GM18507 (cell line): ENCODE results near the gene LARGE1.

Experiments
- DNase-seq: peaks from one replicate; pipeline ENCODE4 v3.0.0; 2011; ENCODE audit warnings: low read depth; ENCODE audit not compliant: insufficient read length; ENCODE audit errors: extremely low spot score
- FAIRE-seq: peaks from 2 replicates; lab custom pipeline; 2011; peaks lifted over from hg19 to GRCh38; lab: Jason Lieb, UNC

The LARGE1 gene

DNA sequence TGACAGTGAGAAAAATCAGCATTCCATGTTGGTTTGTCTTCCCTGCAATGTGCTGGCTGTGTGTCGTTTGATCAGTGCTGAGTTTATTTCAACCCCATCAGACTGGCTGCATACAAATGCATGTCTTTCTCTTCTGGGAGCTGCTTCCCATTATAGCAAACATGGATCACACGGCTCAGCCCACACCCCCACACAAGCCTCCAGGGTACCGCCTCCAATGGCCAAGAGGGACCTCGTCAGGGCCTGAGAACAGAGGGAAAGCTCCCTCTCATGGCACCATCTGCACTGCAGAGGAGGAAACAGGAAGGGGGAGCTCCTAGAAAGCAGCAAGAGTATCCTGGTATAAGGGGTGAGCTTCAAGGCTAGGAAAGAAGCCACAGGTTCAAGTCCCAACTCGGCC, 214.2 kb downstream of the LARGE1 start:
- no peak for DNase-seq

DNA sequence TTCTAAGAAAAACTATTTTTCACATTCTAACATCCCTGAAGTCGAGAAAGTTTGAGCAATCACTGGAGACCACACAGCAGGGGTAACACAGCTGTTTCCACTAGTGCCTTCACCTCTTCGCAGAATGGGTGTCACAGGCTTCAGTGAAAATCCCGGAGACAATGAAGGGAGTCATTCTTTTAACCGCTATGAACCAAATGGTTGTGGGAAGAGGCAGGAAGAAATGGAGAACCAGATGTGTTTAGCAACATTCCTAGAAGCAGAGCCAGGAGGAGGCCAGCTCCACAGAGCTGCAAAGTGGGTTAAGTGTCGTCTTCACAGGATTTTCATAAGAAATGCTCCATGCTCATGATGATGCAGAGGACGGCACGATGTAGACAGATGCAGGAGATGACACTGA, 221.1 kb downstream of the LARGE1 start:
- FAIRE-seq (no peak), DNase-seq (no peak)

More for the DNA sequence above, 214.2 kb downstream of the LARGE1 start:
- FAIRE-seq = no peak

DNA sequence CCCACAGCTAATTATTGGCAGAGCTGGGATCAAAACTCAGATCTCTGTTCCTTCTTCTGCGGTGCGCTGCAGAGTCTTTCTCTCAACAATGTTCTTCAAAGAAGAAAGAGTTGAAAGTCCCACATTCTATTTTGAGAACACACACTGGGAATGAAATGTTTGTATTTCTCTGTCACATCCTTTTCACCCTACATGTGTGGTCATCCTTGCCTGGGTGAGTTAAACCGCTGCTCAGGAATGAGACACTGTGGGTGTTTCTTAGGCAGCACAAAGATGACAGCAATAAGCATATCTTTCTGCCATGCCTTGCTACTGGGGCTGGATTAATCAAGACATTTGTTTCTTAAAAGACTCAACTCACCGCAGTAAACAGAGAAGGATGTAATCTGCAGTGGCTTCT, 222.6 kb downstream of the LARGE1 start:
- DNase-seq = no peak
- FAIRE-seq = no peak

DNA sequence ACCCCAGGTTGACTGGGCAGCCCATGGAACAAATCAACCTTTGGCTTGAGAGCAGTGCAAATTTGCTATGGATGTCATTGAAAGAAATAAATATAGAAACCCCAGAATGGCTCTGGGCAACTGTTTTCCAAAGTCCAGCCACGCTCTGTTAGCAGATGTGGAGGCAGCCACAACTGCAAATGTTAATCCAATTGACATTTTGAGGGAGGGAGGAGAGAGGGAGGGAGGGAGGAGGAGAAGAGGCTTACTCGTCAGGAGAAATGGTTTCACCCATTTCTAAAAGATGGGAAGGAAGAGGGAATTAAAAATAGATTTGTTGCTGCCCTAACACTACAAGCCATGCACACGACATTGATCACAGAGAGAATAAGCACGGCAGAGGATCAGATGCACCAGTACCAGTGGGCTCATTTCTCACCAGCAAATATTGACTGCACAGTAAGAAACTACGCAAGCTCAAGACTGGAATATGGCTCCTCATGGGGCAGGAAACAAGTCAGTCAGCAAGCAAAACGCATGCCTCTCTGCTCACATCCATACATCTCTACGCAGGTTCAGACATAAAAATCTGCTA, 229.1 kb downstream of the LARGE1 start:
- no peak for DNase-seq
- FAIRE-seq = no peak

DNA sequence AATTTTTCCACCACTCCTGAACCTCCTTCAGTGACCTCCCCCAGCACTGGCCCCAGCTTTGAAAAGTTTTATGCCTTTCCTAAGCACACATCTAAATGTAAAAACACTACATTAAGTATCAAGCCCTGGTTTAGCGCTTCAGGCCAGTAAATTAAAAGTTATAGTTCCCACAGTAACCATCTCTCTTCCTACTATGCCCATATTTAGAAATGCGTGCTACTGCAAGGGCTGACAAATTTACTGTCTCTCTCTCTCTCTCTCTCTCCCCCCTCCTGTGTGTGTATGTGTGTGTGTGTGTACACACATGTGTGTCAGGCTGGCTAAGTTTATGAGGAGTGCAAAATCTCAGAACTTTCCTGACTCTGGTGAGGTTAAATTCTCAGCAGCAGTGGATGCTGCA, 231.4 kb downstream of the LARGE1 start:
- FAIRE-seq (no peak), DNase-seq (no peak)

DNA sequence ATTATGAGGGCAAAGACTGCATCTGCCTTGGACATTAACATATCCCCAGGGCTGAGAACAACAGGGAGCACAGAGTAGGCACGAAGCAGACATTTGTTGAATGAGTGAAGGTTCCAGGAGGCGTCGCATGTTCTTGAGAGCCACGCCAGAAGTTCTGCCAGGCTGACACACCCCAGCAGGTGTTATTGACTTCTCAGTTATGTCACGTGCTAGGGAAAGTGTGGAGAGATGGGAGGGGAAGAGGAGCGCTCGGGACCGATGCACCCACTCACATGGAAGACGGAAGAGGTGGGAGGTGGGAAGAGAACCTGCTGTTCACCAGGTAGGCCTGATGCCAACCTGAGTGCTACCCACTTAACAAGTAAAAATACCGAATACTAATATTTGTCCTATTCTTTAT, 232.8 kb downstream of the LARGE1 start:
- FAIRE-seq (no peak), DNase-seq (no peak)

DNA sequence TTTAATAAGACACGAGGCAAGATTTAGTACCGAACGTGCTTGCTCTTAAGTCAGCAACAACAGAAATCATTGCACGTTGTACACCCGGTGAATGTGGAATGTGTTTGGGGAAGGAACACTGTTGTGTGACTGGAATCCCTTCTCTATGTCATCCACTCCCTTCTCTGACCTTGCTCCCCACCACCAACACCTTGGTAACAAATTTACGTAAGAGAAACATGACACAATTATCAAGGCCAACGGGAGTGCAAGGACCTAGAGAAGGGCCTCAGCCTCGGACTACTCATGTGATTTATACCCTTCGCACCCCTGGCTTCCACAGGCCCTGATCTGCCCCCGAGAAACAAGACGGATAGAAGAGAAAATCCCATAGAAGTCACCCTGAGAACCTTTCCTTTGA, 236.2 kb downstream of the LARGE1 start:
- no peak for FAIRE-seq
- no peak for DNase-seq

DNA sequence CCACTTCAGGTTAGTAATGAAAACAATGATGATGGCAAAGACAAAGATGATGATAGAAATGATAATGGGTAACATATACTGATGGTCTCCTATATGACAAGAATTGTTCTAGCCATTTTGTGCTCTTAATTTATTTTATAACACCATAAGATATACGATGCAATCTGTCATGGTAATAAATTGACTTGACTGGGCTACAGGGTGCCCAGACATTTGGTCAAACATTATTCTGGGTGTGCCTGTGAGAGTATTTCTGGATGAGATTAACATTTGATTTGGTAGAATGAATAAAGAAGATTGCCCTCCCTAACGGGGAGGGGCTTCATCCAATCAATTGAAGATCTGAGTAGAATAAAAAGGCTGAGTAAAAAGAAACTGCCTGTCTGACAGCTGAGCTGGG, 237.3 kb downstream of the LARGE1 start:
- FAIRE-seq = no peak
- DNase-seq = no peak

DNA sequence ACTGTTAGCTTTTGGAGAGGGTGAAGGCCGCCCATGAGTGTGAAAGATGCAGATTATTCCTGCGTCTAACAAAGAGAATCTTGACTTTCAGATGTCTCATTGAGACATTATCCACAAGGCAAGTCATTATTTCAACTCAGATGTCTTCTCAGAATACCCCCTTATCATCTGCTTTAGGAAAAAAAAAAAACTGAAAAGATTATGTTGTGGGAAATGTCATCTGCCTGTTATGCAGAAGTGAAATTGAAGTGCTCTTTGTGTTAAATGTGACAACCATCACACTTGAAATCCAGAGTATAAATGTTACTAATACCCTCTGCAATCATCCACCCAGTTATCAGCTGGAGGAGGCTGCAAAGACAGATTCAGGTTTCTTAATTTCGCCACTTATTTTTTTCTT, 239.6 kb downstream of the LARGE1 start:
- DNase-seq = no peak
- no peak for FAIRE-seq

DNA sequence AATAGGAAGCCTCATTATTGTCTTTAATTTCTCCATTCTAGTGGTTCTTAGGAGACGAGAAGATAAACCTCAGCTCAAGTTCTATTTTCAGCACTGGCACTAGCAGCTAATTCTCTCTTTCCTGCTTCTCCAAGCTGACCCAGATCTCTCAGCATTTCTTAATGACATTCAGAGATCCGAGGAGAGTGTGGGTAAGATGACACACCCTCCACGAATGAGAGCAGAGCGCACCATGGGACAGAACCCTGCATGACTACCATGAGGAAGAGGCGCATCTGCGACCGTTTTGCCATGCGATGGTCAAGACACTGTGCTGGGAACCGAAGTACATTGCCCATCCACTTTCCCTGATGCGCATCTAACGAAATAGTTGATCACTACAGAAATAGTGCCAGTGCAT, 241.8 kb downstream of the LARGE1 start:
- FAIRE-seq (no peak), DNase-seq (no peak)

DNA sequence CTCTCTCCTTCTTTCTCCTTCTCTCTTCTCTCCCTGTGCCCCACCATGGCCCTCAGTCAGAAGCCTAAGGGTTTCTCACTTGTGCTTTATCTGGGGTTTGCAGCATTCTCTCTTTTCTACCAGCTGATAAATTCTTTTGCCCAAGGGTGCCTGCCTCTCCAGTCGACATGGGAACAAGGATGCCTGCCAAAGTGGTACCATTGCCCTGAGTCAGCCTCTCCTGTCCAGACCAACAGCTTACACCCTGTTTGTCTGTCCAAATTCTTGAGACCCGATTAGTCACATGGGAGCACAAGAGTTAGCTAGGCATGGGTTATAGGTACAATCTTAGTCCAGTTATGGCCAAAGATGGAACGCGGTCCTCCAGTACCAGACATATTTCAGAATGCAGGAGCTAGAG, 242.7 kb downstream of the LARGE1 start:
- no peak for DNase-seq
- no peak for FAIRE-seq

DNA sequence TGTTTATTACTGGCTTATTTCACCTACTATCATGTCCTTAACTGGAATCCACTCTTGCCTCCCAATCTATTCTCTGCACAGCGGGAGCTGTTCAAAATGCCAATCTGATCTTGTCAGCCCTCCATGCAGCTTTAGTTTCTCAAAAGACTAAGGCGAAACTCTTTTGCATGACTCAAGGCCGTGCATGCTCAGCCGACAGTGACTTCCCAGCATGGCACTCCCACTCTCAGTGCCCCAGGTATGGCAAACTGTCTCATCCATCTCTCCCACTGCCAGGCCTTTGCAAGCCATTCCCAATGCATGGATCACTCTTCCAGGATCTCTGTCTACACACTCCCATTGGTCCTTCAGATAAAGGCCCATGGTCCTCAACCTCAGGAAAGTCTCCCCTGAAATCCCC, 245.9 kb downstream of the LARGE1 start:
- no peak for FAIRE-seq

DNA sequence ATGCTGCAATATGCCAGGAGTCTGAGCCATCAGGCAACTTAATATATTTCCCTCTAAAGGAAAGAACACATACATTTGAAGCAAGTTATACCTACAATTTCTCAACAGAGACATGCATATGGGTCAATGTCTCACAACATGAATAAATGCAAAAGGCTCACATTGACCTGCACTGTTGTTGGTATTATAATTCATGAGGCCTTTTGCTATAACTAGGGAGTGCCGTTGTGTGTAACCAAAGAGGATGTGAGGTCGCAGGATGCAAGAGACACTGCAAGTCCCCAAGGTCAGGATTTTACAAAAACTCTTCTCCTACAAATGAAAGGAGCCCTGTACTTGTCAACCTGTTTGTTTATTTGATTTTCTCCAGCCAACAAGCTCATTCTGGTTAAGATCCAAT, 250.5 kb downstream of the LARGE1 start:
- DNase-seq = no peak
- no peak for FAIRE-seq

More for the DNA sequence above, 245.9 kb downstream of the LARGE1 start:
- no peak for DNase-seq

DNA sequence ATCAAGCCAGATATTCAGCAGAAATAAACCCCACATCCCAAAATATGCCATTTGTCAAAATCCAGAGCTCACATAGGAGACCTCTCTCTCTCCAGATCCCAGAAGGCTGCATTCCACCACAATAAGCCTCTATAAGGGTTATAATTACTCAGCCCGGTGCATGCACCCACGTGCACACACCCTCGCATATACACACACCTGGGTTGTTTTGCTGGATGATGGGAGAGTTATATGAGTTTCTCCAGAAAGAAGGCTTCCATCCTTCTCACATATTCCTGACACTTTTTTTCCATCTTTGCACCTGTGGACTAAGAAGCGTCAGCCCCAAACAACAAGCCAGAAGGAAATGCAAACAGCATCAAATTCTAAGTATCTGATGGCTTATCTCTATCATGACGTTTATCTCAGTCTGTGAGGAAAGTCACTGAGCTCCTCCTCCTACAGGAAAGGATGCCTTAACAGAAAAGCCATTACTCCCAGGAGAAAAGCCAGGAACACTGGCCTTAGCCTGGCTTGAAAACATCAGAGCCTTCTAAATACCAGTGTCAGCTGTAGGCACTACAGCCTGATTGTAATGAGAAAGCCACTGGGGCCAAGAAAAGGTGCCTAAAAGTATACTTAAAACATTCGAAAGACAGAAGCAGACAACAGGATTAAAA, 253.2 kb downstream of the LARGE1 start:
- FAIRE-seq (no peak), DNase-seq (no peak)

DNA sequence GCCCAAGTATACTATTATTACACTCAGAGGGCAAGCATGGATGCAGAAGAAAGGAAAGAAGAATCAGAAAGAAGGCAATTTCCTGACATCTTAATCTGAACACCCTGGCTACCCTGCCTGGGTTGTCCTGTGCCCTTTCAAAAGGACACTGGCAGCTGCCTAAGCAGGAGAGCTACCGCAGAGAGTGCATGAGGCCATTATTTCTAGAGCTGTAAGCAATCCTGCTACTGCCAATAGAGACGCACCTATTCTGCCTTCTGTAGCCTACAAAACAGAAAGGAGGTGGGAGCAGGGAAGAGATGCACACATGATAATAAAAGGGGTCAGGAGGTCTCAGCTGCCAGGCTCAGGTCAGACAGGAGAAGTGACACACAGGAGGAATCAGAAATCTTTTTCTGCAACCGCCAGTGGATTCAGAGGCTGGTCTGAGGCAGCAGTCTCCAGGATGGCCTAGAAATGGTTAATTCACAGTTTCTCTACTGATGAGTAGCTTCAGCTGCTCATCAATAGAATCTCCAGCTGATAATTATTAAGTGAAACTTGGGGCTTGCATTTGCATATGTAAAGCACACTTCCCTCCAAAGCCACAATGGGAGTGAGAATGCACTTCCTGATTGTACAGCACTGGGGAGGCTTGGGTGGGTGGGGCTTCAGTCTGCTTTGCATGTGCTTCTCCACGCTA, 253.9 kb downstream of the LARGE1 start:
- FAIRE-seq = peak; percentile 87

DNA sequence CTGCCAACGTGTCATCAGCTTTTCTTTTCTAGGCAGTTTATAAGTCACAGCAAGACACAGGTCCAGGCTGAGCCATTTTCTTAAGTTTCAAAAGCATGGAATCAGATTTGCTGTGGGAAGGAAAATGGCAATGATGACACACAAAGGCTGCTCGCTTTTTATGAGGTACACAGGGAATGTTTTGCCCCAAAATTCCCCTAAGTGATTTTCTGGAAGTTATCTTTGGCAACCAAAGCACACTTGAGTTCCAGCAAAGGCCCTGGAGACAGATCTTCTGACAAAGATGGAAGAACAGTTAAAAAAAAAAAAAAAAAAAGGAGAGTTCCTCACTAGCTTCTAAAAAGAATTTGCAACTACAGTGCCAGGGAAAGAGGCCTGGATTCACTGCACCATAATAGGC, 260.8 kb downstream of the LARGE1 start:
- FAIRE-seq (no peak), DNase-seq (no peak)

More for the DNA sequence above, 253.9 kb downstream of the LARGE1 start:
- peak; percentile 3 for DNase-seq

DNA sequence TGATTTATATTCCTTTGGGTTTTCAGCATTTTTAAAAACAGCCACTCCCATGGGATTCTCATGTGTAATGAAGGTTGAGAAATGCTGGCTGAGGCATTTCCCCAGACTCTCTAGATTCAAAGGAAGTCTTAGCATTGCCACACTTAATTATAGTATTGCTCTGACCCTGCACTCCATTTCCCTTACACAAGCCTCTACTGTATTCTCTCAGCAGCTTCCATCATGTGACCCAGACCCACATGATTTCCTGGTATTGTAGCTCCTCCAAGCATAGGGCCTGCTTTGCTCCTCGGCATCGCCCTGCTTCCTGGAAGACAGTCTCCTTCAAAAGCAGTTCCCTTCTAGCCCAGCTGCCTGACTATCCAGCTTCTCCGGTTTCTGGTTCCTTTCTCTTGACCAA, 261.5 kb downstream of the LARGE1 start:
- FAIRE-seq (no peak), DNase-seq (no peak)

DNA sequence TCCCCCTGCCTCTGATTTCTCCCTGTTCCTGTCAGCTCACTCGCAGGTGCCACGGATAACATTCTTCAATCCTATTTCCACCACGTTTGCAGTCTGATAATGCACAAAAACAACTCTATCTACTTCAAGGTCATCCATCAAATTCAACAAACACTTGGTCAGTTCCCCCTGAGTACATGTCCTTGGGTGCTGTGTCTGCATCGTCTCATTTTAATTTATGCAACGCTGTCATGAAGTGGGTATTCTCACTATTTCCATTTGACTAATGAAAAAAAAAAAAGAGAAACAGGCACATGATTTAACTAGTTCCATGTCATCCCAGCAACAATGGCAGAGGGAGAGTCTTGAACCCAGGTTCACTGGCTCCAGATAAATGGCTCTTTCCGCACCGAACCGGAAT, 262.6 kb downstream of the LARGE1 start:
- DNase-seq = no peak
- no peak for FAIRE-seq

DNA sequence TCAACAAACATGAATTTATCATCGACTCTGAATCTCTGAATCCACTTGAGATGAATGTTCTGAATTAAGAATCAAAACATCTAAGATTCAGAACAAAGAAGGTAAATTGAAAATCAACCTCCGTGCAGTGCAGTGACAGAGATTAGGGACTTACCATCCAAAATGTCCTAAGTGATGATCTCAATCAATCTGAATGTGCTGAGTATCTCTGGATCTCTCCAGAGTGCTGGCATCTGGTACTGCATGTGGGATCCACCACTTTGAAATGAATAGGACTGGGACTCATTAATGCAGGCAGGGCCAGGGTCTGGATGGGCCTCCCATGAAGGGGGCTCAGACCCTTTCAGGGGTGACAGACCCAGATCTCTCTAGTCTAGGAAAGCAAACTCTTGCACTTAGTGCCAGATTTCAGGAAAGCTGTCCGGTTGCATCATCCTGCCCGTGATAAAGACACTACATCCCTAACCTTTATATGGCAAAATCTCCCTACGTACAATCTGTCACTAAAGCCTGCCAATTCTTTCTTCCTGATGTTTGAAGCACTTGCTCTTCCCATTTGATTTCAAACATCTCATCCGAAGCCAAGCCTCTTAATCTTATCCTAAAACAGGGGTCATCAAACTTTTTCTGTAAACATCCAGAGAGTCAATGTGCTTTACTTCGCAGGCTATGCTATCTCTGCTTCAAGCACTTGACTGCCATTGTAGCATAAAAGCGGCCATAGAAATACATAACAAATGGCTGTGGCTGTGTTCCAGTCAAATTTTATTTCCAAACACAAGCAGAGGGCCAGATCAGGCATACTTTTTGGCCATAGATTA, 263.3 kb downstream of the LARGE1 start:
- FAIRE-seq (no peak), DNase-seq (no peak)

DNA sequence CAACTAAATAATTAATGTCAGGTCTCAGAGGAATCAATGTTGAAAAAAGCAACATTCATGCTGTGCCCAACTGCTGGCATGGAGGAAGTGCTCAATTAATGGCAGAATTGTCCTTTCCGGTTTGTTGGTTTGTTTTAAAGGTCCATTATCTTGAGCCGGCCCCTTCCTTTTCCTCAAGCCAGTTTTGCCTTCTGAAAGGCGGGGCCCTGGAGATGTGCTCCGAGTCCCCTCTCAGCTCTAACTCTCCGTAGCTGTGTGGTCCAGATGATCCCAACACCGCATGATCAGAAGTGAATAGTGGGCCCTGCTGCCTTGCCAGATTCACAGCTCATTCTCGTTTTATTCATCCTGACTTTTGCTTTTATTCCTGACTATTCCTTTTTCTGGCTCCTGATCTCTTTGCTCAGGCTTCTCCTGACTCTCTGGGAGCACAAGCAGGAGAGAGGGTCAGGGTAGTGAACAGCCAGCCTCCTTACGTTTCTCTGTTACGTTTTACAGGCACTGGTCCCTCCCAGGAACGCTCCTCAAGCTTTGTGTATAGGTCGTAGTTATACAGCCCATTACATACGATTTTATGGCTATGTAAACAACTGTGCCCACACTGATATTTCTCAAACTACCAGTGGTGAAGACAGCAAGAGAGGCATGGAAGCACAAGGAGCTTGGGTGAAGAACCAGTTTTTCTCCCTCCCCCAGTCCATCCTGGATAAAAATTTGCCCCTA, 265.9 kb downstream of the LARGE1 start:
- no peak for DNase-seq
- FAIRE-seq = no peak
